CD4-positive, alpha-beta T cell treated with Interleukin-15 for 1 hour (primary cell): ENCODE data around the gene KLHL40.

Experiments used
- DNase-seq: peaks from one replicate; pipeline ENCODE4 v3.0.0-alpha.2; 2020

The KLHL40 gene

GRCh38 chr3:42657675-42658074 is 27.7 kb upstream of the KLHL40 start:
- DNase-seq: no peak

GRCh38 chr3:42658091-42658770 is 27.1 kb upstream of the KLHL40 start:
- no peak for DNase-seq

GRCh38 chr3:42658771-42659390 is 26.5 kb upstream of the KLHL40 start:
- DNase-seq: no peak

GRCh38 chr3:42659451-42660130 is 25.7 kb upstream of the KLHL40 start:
- DNase-seq: no peak

- DNase-seq: no peak
Observed at GRCh38 chr3:42660131-42660715, 25.1 kb upstream of the KLHL40 start.

GRCh38 chr3:42660898-42661297 is 24.4 kb upstream of the KLHL40 start:
- no peak for DNase-seq

- no peak for DNase-seq
Observed at GRCh38 chr3:42661593-42662022, 23.7 kb upstream of the KLHL40 start.

- DNase-seq: no peak
Observed at GRCh38 chr3:42662037-42662812, 23.1 kb upstream of the KLHL40 start.

GRCh38 chr3:42662813-42663535 is 22.4 kb upstream of the KLHL40 start:
- no peak for DNase-seq

GRCh38 chr3:42663581-42664437 is 21.5 kb upstream of the KLHL40 start:
- DNase-seq: peak; percentile 49

GRCh38 chr3:42664438-42664803 is 20.9 kb upstream of the KLHL40 start:
- no peak for DNase-seq

- no peak for DNase-seq
Observed at GRCh38 chr3:42665050-42665878, 20.1 kb upstream of the KLHL40 start.

- DNase-seq: no peak
Observed at GRCh38 chr3:42666022-42666421, 19.3 kb upstream of the KLHL40 start.

- no peak for DNase-seq
Observed at GRCh38 chr3:42666577-42666998, 18.7 kb upstream of the KLHL40 start.

- no peak for DNase-seq
Observed at GRCh38 chr3:42667096-42667522, 18.2 kb upstream of the KLHL40 start.

- no peak for DNase-seq
Observed at GRCh38 chr3:42667523-42668412, 17.6 kb upstream of the KLHL40 start.

- no peak for DNase-seq
Observed at GRCh38 chr3:42668413-42668760, 16.9 kb upstream of the KLHL40 start.

GRCh38 chr3:42668793-42669217 is 16.5 kb upstream of the KLHL40 start:
- no peak for DNase-seq

GRCh38 chr3:42670051-42670576 is 15.2 kb upstream of the KLHL40 start:
- DNase-seq: no peak
